GM13976 (cell line): ENCODE measurements around the gene NXN.
"Not testable (repeated sequence)": the region's sequence is repeated elsewhere in the genome, so short reads cannot be mapped to it uniquely, and the experiment has no call there.

Source experiments
- DNase-seq: peaks from one replicate; pipeline ENCODE4 v3.0.0; 2012; ENCODE audit warnings: low spot score
- CTCF ChIP-seq: IDR thresholded peaks from 2 replicates; pipeline ENCODE4 v1.5.1; 2012; ENCODE audit warnings: borderline replicate concordance, mild to moderate bottlenecking; ENCODE audit not compliant: insufficient read depth; ENCODE audit errors: extremely low read depth, missing control alignments, control extremely low read depth
- in situ Hi-C: fragments of 300-500 bp; cut with MboI; formaldehyde crosslinking; loops from one replicate; pipeline ENCODE4 v1.12.0; 2022; ENCODE audit warnings: low sequenced_read_pairs, mixed read lengths, inconsistent platforms; ENCODE audit not compliant: unreplicated experiment

The NXN gene

GRCh38 chr17:954431-955164 lies 25.0 kb downstream of the NXN start:
- no peak for TF ChIP-seq CTCF
- no peak for DNase-seq
- in situ Hi-C loops: no loop called here

GRCh38 chr17:953767-954166 lies 25.8 kb downstream of the NXN start:
- no peak for DNase-seq
- in situ Hi-C loops: no loop called here
- TF ChIP-seq CTCF: no peak

GRCh38 chr17:952592-952991 lies 27.0 kb downstream of the NXN start:
- DNase-seq, in situ Hi-C loops: not testable (repeated sequence)

GRCh38 chr17:951325-952132 lies 28.0 kb downstream of the NXN start:
- no peak for DNase-seq
- TF ChIP-seq CTCF: no peak
- in situ Hi-C loops: no loop called here

GRCh38 chr17:949623-950303 lies 29.8 kb downstream of the NXN start:
- no peak for TF ChIP-seq CTCF
- in situ Hi-C loops: no loop called here
- no peak for DNase-seq

GRCh38 chr17:948284-948852 lies 31.2 kb downstream of the NXN start:
- DNase-seq: no peak
- no peak for TF ChIP-seq CTCF
- in situ Hi-C loops: no loop called here
